ENCODE data around the gene SLC35A5.

GRCh38 chr3:112569265-112569664 is 7.4 kb downstream of the SLC35A5 start:
- TF ChIP-seq PPARA (CRISPR knock-in tag; IDR thresholded peaks at IDR 0.05; ENCODE audit: borderline replicate concordance) (no peak), TSHZ2 (CRISPR knock-in tag; IDR thresholded peaks at IDR 0.05) (no peak), CREB5 (CRISPR knock-in tag; IDR thresholded peaks at IDR 0.05; ENCODE audit: low read depth) (no peak), RARB (CRISPR knock-in tag; IDR thresholded peaks at IDR 0.05) (no peak), TOX (CRISPR knock-in tag; IDR thresholded peaks at IDR 0.05; ENCODE audit: borderline replicate concordance) (no peak), GLIS3 (CRISPR knock-in tag; IDR thresholded peaks at IDR 0.05) (no peak), OSR1 (CRISPR knock-in tag; IDR thresholded peaks at IDR 0.05) (no peak), CSDC2 (CRISPR knock-in tag; IDR thresholded peaks at IDR 0.05) (no peak)
- TF ChIP-seq, protein P1, sequence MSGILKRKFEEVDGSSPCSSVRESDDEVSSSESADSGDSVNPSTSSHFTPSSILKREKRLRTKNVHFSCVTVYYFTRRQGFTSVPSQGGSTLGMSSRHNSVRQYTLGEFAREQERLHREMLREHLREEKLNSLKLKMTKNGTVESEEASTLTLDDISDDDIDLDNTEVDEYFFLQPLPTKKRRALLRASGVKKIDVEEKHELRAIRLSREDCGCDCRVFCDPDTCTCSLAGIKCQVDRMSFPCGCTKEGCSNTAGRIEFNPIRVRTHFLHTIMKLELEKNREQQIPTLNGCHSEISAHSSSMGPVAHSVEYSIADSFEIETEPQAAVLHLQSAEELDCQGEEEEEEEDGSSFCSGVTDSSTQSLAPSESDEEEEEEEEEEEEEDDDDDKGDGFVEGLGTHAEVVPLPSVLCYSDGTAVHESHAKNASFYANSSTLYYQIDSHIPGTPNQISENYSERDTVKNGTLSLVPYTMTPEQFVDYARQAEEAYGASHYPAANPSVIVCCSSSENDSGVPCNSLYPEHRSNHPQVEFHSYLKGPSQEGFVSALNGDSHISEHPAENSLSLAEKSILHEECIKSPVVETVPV (CRISPR knock-in tag; IDR thresholded peaks at IDR 0.05): no peak

Measured in SK-N-SH treated with all-trans-retinoic acid at 6 μM for 48 hours (cell line).